Mammary epithelial cell (primary cell): Measurements from ENCODE around the gene LGR4.

Experiments
- CTCF ChIP-seq, 2 donors: IDR thresholded peaks in 1 of 2; conservative IDR thresholded peaks in 1 of 2; 2 replicates each; pipeline ENCODE4 v1.5.1; 2011 to 2012; ENCODE audit warnings: inconsistent platforms in 2 of 2, low read length in 2 of 2, mild to moderate bottlenecking in 2 of 2, control low read depth in 1 of 2, low read depth in 1 of 2; ENCODE audit not compliant: insufficient read depth in 1 of 2; ENCODE audit errors: extremely low read depth in 1 of 2
- EZH2 ChIP-seq: IDR thresholded peaks from 2 replicates; pipeline ENCODE4 v1.6.1; 2012; ENCODE audit warnings: low read length, inconsistent platforms, borderline replicate concordance

GRCh38 chr11:27433742-27434141 lies 38.8 kb downstream of the LGR4 start:
- TF ChIP-seq CTCF (conservative IDR thresholded peaks at IDR 0.05 in 1 of 2, IDR thresholded peaks at IDR 0.05 in 1 of 2; ENCODE audit: extremely low read depth in 1 of 2, insufficient read depth in 1 of 2, low read depth in 1 of 2, low read length in 2 of 2): no peak
- TF ChIP-seq EZH2: no peak
